ENCODE measurements around the gene PAXIP1. TPM values are rescaled to one million over a fixed set of nuclear protein-coding genes. Genes with fewer than 3 reads are reported as not detected.

The PAXIP1 gene
- total RNA-seq, 4 donors from 2014 or later, result 13.2 to 14.9 (median 13.6) TPM

GRCh38 chr7:154907651-154908620 lies 95.0 kb downstream of the PAXIP1 start:
- Histone ChIP-seq H3K4me3 (replicated peaks in 1 of 3) (no peak overlapping the region), H3K36me3 (no peaks in the 10 kb centered on the region), H3K27me3 (no peaks in the 10 kb centered on the region), H3K27ac (no peak overlapping the region), H3K9me3 (no peaks in the 10 kb centered on the region), H3K4me1 (no peaks in the 10 kb centered on the region)
- intact Hi-C loops (cut with DNase I), result no loop called here
- DNase-seq, result no peak
- TF ChIP-seq POLR2A (IDR thresholded peaks at IDR 0.05) (no peak), CTCF (IDR thresholded peaks at IDR 0.05) (no peak)
- WGBS, 2 donors, result 76 to 80% methylated on average over 21 of the region's 21 CpGs

- H3K36me3 ChIP-seq, result no peaks in the 10 kb centered on the region
- 93 to 99% methylated on average over 9 to 29 of the region's 41 CpGs for WGBS, 2 donors
- no peak for TF ChIP-seq CTCF (IDR thresholded peaks at IDR 0.05)
- no peak for TF ChIP-seq POLR2A (IDR thresholded peaks at IDR 0.05)
- H3K9me3 ChIP-seq, result no peaks in the 10 kb centered on the region
- H3K4me3 ChIP-seq (replicated peaks in 1 of 3), result no peak overlapping the region
- H3K27me3 ChIP-seq, result no peaks in the 10 kb centered on the region
- intact Hi-C loops (cut with DNase I), result no loop called here
- H3K4me1 ChIP-seq, result no peaks in the 10 kb centered on the region
- no peak overlapping the region for H3K27ac ChIP-seq
- no peak for DNase-seq
These were observed 96.1 kb downstream of the PAXIP1 start for GRCh38 chr7:154906736-154907355.

GRCh38 chr7:154906201-154906600 lies 96.7 kb downstream of the PAXIP1 start:
- no peaks in the 10 kb centered on the region for H3K9me3 ChIP-seq
- intact Hi-C loops (cut with DNase I), result no loop called here
- no peaks in the 10 kb centered on the region for H3K4me1 ChIP-seq
- H3K27ac ChIP-seq, result no peak overlapping the region
- no peak overlapping the region for H3K4me3 ChIP-seq (replicated peaks in 1 of 3)
- WGBS, 2 donors, result 94 to 96% methylated on average over 7 of the region's 7 CpGs
- TF ChIP-seq CTCF (IDR thresholded peaks at IDR 0.05) (no peak), POLR2A (IDR thresholded peaks at IDR 0.05) (no peak)
- no peak for DNase-seq
- no peaks in the 10 kb centered on the region for H3K36me3 ChIP-seq
- no peaks in the 10 kb centered on the region for H3K27me3 ChIP-seq

- Histone ChIP-seq H3K36me3 (no peaks in the 10 kb centered on the region), H3K27ac (no peak overlapping the region), H3K4me3 (replicated peaks in 1 of 3) (no peak overlapping the region), H3K27me3 (no peaks in the 10 kb centered on the region), H3K4me1 (no peaks in the 10 kb centered on the region), H3K9me3 (no peaks in the 10 kb centered on the region)
- DNase-seq, result no peak
- WGBS, 2 donors, result 79 to 90% methylated on average over 8 of the region's 8 CpGs
- TF ChIP-seq POLR2A (IDR thresholded peaks at IDR 0.05) (no peak), CTCF (IDR thresholded peaks at IDR 0.05) (no peak)
- intact Hi-C loops (cut with DNase I), result no loop called here
These were observed 97.3 kb downstream of the PAXIP1 start for GRCh38 chr7:154905615-154906014.

GRCh38 chr7:154905146-154905545 lies 97.8 kb downstream of the PAXIP1 start:
- 91 to 92% methylated on average over 5 to 8 of the region's 8 CpGs for WGBS, 2 donors
- Histone ChIP-seq H3K27me3 (no peaks in the 10 kb centered on the region), H3K4me1 (no peaks in the 10 kb centered on the region), H3K9me3 (no peaks in the 10 kb centered on the region), H3K27ac (no peak overlapping the region), H3K36me3 (no peaks in the 10 kb centered on the region), H3K4me3 (replicated peaks in 1 of 3) (no peak overlapping the region)
- no peak for DNase-seq
- intact Hi-C loops (cut with DNase I), result no loop called here
- TF ChIP-seq CTCF (IDR thresholded peaks at IDR 0.05) (no peak), POLR2A (IDR thresholded peaks at IDR 0.05) (no peak)

Measured in thyroid gland (tissue), 4 donors.